Endothelial cell of umbilical vein (primary cell): ENCODE results near the gene TGFB1. TPM values are rescaled to one million over a fixed set of nuclear protein-coding genes. Genes with fewer than 3 reads are reported as not detected.

Experiments used
- BruUV-seq: library from RNA; stranded (reverse); fragments of 400-500 nt; replicated peaks from 2 replicates; lab custom pipeline; 2021; lab: Mats Ljungman, UMichigan
- CTCF ChIA-PET: fragments of 300-600, 350-600 bp; sonication (Branson Sonifier 250); formaldehyde crosslinking; loops from one replicate; lab custom pipeline; 2021; ENCODE audit warnings: antibody characterized with exemption, inconsistent platforms; lab: Charles Lee
- POLR2A ChIA-PET: fragments of 300-600, 350-600 bp; sonication (Branson Sonifier 250); formaldehyde crosslinking; loops from one replicate; lab custom pipeline; 2021; ENCODE audit warnings: antibody characterized with exemption, inconsistent platforms; lab: Charles Lee
- DNase-seq: peaks from one replicate; pipeline ENCODE4 v3.0.0-alpha.2; 2011; ENCODE audit warnings: low read depth, low spot score
- FAIRE-seq: peaks from 2 replicates; lab custom pipeline; 2011; peaks lifted over from hg19 to GRCh38; lab: Jason Lieb, UNC
- H2AFZ ChIP-seq: 2 replicates; pipeline ENCODE4 v1.6.0; 2012; ENCODE audit warnings: low read depth, low read length, control low read depth, inconsistent platforms
- H3K27ac ChIP-seq: 2 replicates; pipeline ENCODE4 v1.5.1; 2011; ENCODE audit warnings: low read depth, mild to moderate bottlenecking, control low read depth, low read length, moderate library complexity; ENCODE audit not compliant: insufficient read depth
- H3K27me3 ChIP-seq, 2 experiments: 2 replicates each; pipeline versions ENCODE4 v1.6.0 to v1.6.1; 2011; ENCODE audit warnings: low read length in 2 of 2, mixed read lengths in 1 of 2; ENCODE audit not compliant: control insufficient read depth in 2 of 2, insufficient read depth in 2 of 2
- H3K36me3 ChIP-seq, 2 experiments: 2 replicates in 1 of 2; 3 replicates in 1 of 2; pipeline ENCODE4 v1.5.1; 2011; ENCODE audit warnings: low read length in 2 of 2, mild to moderate bottlenecking in 1 of 2, moderate library complexity in 1 of 2; ENCODE audit not compliant: control insufficient read depth in 2 of 2, insufficient read depth in 2 of 2; ENCODE audit errors: extremely low read depth in 1 of 2
- H3K4me1 ChIP-seq: 3 replicates; pipeline ENCODE4 v1.5.1; 2011; ENCODE audit warnings: mild to moderate bottlenecking, low read length; ENCODE audit not compliant: control insufficient read depth, insufficient read depth; ENCODE audit errors: extremely low read depth
- H3K4me2 ChIP-seq: 2 replicates; pipeline ENCODE4 v1.6.1; 2011; ENCODE audit warnings: low read length, control low read depth, mixed read lengths; ENCODE audit not compliant: insufficient read depth
- H3K4me3 ChIP-seq, 3 experiments: fragments of 200-600 bp in 1 of 3; sonication (generic), shearing (Covaris generic) in 1 of 3; replicated peaks in 1 of 3; 2 replicates each; pipeline ENCODE4 v1.5.1; 2011 to 2016; ENCODE audit warnings: control low read depth in 3 of 3, low read length in 3 of 3, mild to moderate bottlenecking in 2 of 3, inconsistent platforms in 1 of 3, low read depth in 1 of 3, moderate library complexity in 1 of 3; ENCODE audit not compliant: insufficient read depth in 1 of 3
- H3K79me2 ChIP-seq: 2 replicates; pipeline ENCODE4 v1.6.0; 2012; ENCODE audit warnings: low read length, inconsistent platforms; ENCODE audit not compliant: control insufficient read depth, insufficient read depth
- H3K9ac ChIP-seq: replicated peaks from 2 replicates; pipeline ENCODE3; 2011; ENCODE audit warnings: low read length, control low read depth; ENCODE audit not compliant: insufficient read depth; ENCODE audit errors: extremely low read depth
- H3K9me1 ChIP-seq: replicated peaks from 3 replicates; pipeline ENCODE4 v1.6.0; 2011; ENCODE audit warnings: mild to moderate bottlenecking, low read length; ENCODE audit not compliant: control insufficient read depth, insufficient read depth; ENCODE audit errors: extremely low read depth
- H3K9me3 ChIP-seq: replicated peaks from 2 replicates; pipeline ENCODE4 v1.5.1; 2012; ENCODE audit warnings: low read length, inconsistent platforms; ENCODE audit not compliant: control insufficient read depth, insufficient read depth
- H4K20me1 ChIP-seq: replicated peaks from 2 replicates; pipeline ENCODE3; 2011; ENCODE audit warnings: mild to moderate bottlenecking, low read length; ENCODE audit not compliant: control insufficient read depth, insufficient read depth; ENCODE audit errors: extremely low read depth
- CTCF ChIP-seq, 2 donors: IDR thresholded peaks; 1 replicate in 1 of 2; 2 replicates in 1 of 2; pipeline ENCODE4 v1.5.1; 2011; ENCODE audit warnings: low read length in 2 of 2, mild to moderate bottlenecking in 2 of 2, moderate library complexity in 2 of 2, control low read depth in 1 of 2, inconsistent platforms in 1 of 2, low read depth in 1 of 2; ENCODE audit not compliant: insufficient read depth in 1 of 2; ENCODE audit errors: extremely low read depth in 1 of 2
- EZH2 ChIP-seq: IDR thresholded peaks from 2 replicates; pipeline ENCODE4 v1.6.1; 2012; ENCODE audit warnings: borderline replicate concordance, low read depth, mild to moderate bottlenecking, moderate library complexity, low read length, inconsistent platforms; ENCODE audit not compliant: severe bottlenecking
- FOS ChIP-seq: IDR thresholded peaks from 2 replicates; pipeline ENCODE4 v1.6.1; 2011; ENCODE audit warnings: mild to moderate bottlenecking, low read length, moderate library complexity, borderline replicate concordance; ENCODE audit not compliant: insufficient read depth
- GATA2 ChIP-seq: IDR thresholded peaks from 2 replicates; pipeline ENCODE4 v1.7.0; 2011; ENCODE audit warnings: low read depth, mild to moderate bottlenecking, moderate library complexity, mixed read lengths, low read length; ENCODE audit not compliant: insufficient read length, insufficient read depth
- JUN ChIP-seq: IDR thresholded peaks from 2 replicates; pipeline ENCODE4 v1.6.1; 2011; ENCODE audit warnings: borderline replicate concordance, low read depth; ENCODE audit not compliant: insufficient read length, insufficient read depth
- MYC ChIP-seq: IDR thresholded peaks from one replicate; pipeline ENCODE4 v1.6.1; 2011; ENCODE audit warnings: mild to moderate bottlenecking, low read depth, low read length
- POLR2A ChIP-seq: IDR thresholded peaks from 2 replicates; pipeline ENCODE4 v1.6.1; 2012; ENCODE audit warnings: low read depth, mild to moderate bottlenecking, control low read depth, low read length
- POLR2AphosphoS5 ChIP-seq: IDR thresholded peaks from 2 replicates; pipeline ENCODE4 v1.6.1; 2012; ENCODE audit warnings: low read depth, mild to moderate bottlenecking, control low read depth, low read length, moderate library complexity; ENCODE audit not compliant: insufficient read depth
- dilution Hi-C: fragments of 300-500 bp; cut with MboI; formaldehyde crosslinking; loops from one replicate; pipeline ENCODE4 v1.15.0; 2019; ENCODE audit warnings: low sequenced_read_pairs; ENCODE audit not compliant: extremely low pct_ligation_motif_present
- intact Hi-C: fragments of 100-400 bp; cut with micrococcal nuclease; formaldehyde crosslinking; loops from one replicate; pipeline ENCODE4 v1.10.0; 2022
- polyA plus RNA-seq, 4 experiments: library from polyadenylated mRNA; depleted of rRNA in 3 of 4; stranded (reverse) in 3 of 4; unstranded in 1 of 4; fragments of >200 nt; gene quantifications; 2 replicates each; pipeline versions ENCODE4 v1.2.1 to v1.2.3, GENCODE V29; 2011 to 2012; ENCODE audit warnings: missing spikeins in 1 of 4
- total RNA-seq: library from RNA; stranded (reverse); gene quantifications from 2 replicates; pipeline ENCODE4 v1.2.3, GENCODE V29; 2021
- TF ChIP-seq, protein P1 (sequence below): IDR thresholded peaks from 2 replicates; pipeline ENCODE4 v1.6.1; 2011; ENCODE audit not compliant: insufficient read depth, insufficient read length

The TGFB1 gene
- total and polyA plus RNA-seq, 2 donors (not counting 3 experiments of a cell fraction or from before 2014, with no cell fraction given), result 64.4 to 250 TPM

GRCh38 chr19:41351339-41352245, 2.1 kb downstream of the TGFB1 start:
- intact Hi-C loops, result loop anchor here (1.0 to 5.0 kb wide), 4 partner anchors 24 to 196 kb away; partner anchors contain the start of gene CCDC97
- peaks cover 12% of the 10 kb centered on the region for H3K4me1 ChIP-seq
- H3K9me1 ChIP-seq, result no peaks in the 10 kb centered on the region
- H2AFZ ChIP-seq, result no peak overlapping the region
- peak overlapping the region; percentile 83 for H3K9ac ChIP-seq
- H3K9me3 ChIP-seq, result no peaks in the 10 kb centered on the region
- ChIA-PET POLR2A (interaction anchor here (0.8 to 1.5 kb wide), 4 partner anchors 12 to 30 kb away, joined by 3 to 4 read pairs (median 3); partner anchors contain the start of gene B9D2), CTCF (interaction anchor here (0.7 to 3.8 kb wide), 17 partner anchors 10 to 220 kb away, joined by 3 to 65 read pairs (median 8); partner anchors contain the start of genes B9D2, DMAC2 and HNRNPUL1)
- BruUV-seq, result TSS peak; percentile 66
- H4K20me1 ChIP-seq, result no peaks in the 10 kb centered on the region
- TF ChIP-seq JUN, result no peak
- TF ChIP-seq EZH2, result no peak
- no peak for TF ChIP-seq FOS
- TF ChIP-seq MYC, result no peak
- TF ChIP-seq POLR2A, result peak; percentile 74
- TF ChIP-seq CTCF (IDR thresholded peaks at IDR 0.05; ENCODE audit: extremely low read depth in 1 of 2, insufficient read depth in 1 of 2, low read depth in 1 of 2, low read length in 2 of 2), result no peak
- peak; percentile 79 for TF ChIP-seq POLR2AphosphoS5
- TF ChIP-seq, protein P1, sequence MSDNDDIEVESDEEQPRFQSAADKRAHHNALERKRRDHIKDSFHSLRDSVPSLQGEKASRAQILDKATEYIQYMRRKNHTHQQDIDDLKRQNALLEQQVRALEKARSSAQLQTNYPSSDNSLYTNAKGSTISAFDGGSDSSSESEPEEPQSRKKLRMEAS, result peak; percentile 64
- TF ChIP-seq GATA2, result no peak
- H3K4me2 ChIP-seq, result peak overlapping the region; percentile 73
- H3K27me3 ChIP-seq, result no peaks in the 10 kb centered on the region
- peak overlapping the region; percentile 70 for H3K27ac ChIP-seq
- dilution Hi-C loops, result no loop called here
- H3K36me3 ChIP-seq, result peaks cover 2 to 8% of the 10 kb centered on the region in 2 experiments
- FAIRE-seq, result peak; percentile 44
- peak; percentile 80 for DNase-seq
- H3K79me2 ChIP-seq, result peaks cover 61% of the 10 kb centered on the region
- peak overlapping the region; percentile 75 to 99 (median 90) for H3K4me3 ChIP-seq
